ENCODE results near the gene GINS2.
A peak's percentile ranks its signal among the peaks of the same experiment; 100 is the strongest.

Gene GINS2

GRCh38 chr16:85688586-85689284, at the start of gene GINS2:
Gene GINS2, minus strand, starts transcription at chr16:85688954. Its CDS starts 56 bp downstream, at chr16:85688898.
- DNase-seq = peak; percentile 92

- DNase-seq = no peak
These were observed 48.2 kb upstream of the GINS2 start for GRCh38 chr16:85736921-85737320.

- DNase-seq = no peak
These were observed 47.2 kb upstream of the GINS2 start for GRCh38 chr16:85735946-85736345.

- DNase-seq = no peak
These were observed 46.5 kb upstream of the GINS2 start for GRCh38 chr16:85735225-85735635.

- DNase-seq = no peak
These were observed 45.7 kb upstream of the GINS2 start for GRCh38 chr16:85734311-85735017.

- DNase-seq = no peak
These were observed 45.1 kb upstream of the GINS2 start for GRCh38 chr16:85733839-85734170.

GRCh38 chr16:85733155-85733838, 44.5 kb upstream of the GINS2 start:
- no peak for DNase-seq

GRCh38 chr16:85731179-85731578, 42.4 kb upstream of the GINS2 start:
- no peak for DNase-seq

GRCh38 chr16:85730186-85730465, 41.4 kb upstream of the GINS2 start:
- DNase-seq = no peak

- DNase-seq = no peak
These were observed 40.9 kb upstream of the GINS2 start for GRCh38 chr16:85729452-85730185.

GRCh38 chr16:85728879-85729278, 40.1 kb upstream of the GINS2 start:
- no peak for DNase-seq

GRCh38 chr16:85724936-85725335, 36.2 kb upstream of the GINS2 start:
- no peak for DNase-seq

GRCh38 chr16:85724126-85724879, 35.5 kb upstream of the GINS2 start:
- no peak for DNase-seq

GRCh38 chr16:85722128-85722893, 33.6 kb upstream of the GINS2 start:
- no peak for DNase-seq

- DNase-seq = no peak
These were observed 31.5 kb upstream of the GINS2 start for GRCh38 chr16:85720302-85720637.

- DNase-seq = no peak
These were observed 31.0 kb upstream of the GINS2 start for GRCh38 chr16:85719605-85720301.

GRCh38 chr16:85718682-85719081, 29.9 kb upstream of the GINS2 start:
- no peak for DNase-seq

GRCh38 chr16:85718153-85718477, 29.4 kb upstream of the GINS2 start:
- DNase-seq = no peak

- peak; percentile 72 for DNase-seq
These were observed 28.8 kb upstream of the GINS2 start for GRCh38 chr16:85717393-85718152.

- no peak for DNase-seq
These were observed 27.9 kb upstream of the GINS2 start for GRCh38 chr16:85716680-85717038.
